GM19351 (cell line): ENCODE data around the gene ABCA9.
"Not testable (repeated sequence)": the region's sequence is repeated elsewhere in the genome, so short reads cannot be mapped to it uniquely, and the experiment has no call there.

Experiments used
- ATAC-seq: cut with Tn5 transposase; IDR thresholded peaks from one replicate; pipeline ENCODE4 v1.9.1; 2021; ENCODE audit warnings: mild to moderate bottlenecking, moderate library complexity; ENCODE audit not compliant: unreplicated experiment

ABCA9 gene

GRCh38 chr17:68955181-68955841, 105.4 kb downstream of the ABCA9 start, which contains the start of gene ABCA8:
TSS of gene ABCA8 (minus strand) at chr17:68955392. CDS start at chr17:68942034, 13,358 bp downstream.
- no peak for ATAC-seq

GRCh38 chr17:68954146-68954896, 106.4 kb downstream of the ABCA9 start:
- no peak for ATAC-seq

- ATAC-seq = no peak
These were observed 107.3 kb downstream of the ABCA9 start for GRCh38 chr17:68953340-68953997.

GRCh38 chr17:68950725-68951124, 110.0 kb downstream of the ABCA9 start:
- no peak for ATAC-seq

GRCh38 chr17:68947868-68948267, 112.9 kb downstream of the ABCA9 start:
- not testable (repeated sequence) for ATAC-seq

- ATAC-seq = no peak
These were observed 116.2 kb downstream of the ABCA9 start for GRCh38 chr17:68944435-68945035.

- not testable (repeated sequence) for ATAC-seq
These were observed 116.9 kb downstream of the ABCA9 start for GRCh38 chr17:68943812-68944182.

GRCh38 chr17:68943123-68943811, 117.5 kb downstream of the ABCA9 start:
- ATAC-seq = no peak

GRCh38 chr17:68942389-68942788, 118.3 kb downstream of the ABCA9 start:
- ATAC-seq = no peak

- ATAC-seq = no peak
These were observed 119.0 kb downstream of the ABCA9 start for GRCh38 chr17:68941761-68942160.

- ATAC-seq = no peak
These were observed 121.5 kb downstream of the ABCA9 start for GRCh38 chr17:68939195-68939594.

GRCh38 chr17:68937890-68938514, 122.7 kb downstream of the ABCA9 start:
- ATAC-seq = no peak

- ATAC-seq = no peak
These were observed 133.2 kb downstream of the ABCA9 start for GRCh38 chr17:68927516-68927915.

- ATAC-seq = no peak
These were observed 135.7 kb downstream of the ABCA9 start for GRCh38 chr17:68924793-68925720.
